Subcutaneous adipose tissue (tissue), 4 donors: ENCODE data around the gene ETFA. TPM values are rescaled to one million over a fixed set of nuclear protein-coding genes. Genes with fewer than 3 reads are reported as not detected.

Source experiments
- CTCF ChIP-seq: fragments of 450-650 bp; IDR thresholded peaks from one replicate; pipeline ENCODE4 v1.5.1; 2016; ENCODE audit warnings: low read depth, mild to moderate bottlenecking, control low read depth, antibody characterized with exemption, moderate library complexity
- total RNA-seq, 4 donors: library from RNA; depleted of rRNA; stranded (reverse); fragments of >200 nt; gene quantifications; one replicate each; pipeline ENCODE4 v1.1.0, GENCODE V29; 2016

The ETFA gene
- total RNA-seq, 4 donors from 2014 or later: 148 to 186 (median 157) TPM

- no peak for TF ChIP-seq CTCF
Measured at GRCh38 chr15:76339305-76340197, 28.3 kb upstream of the ETFA start.

GRCh38 chr15:76338486-76339304, 27.4 kb upstream of the ETFA start:
- TF ChIP-seq CTCF: no peak

- no peak for TF ChIP-seq CTCF
Measured at GRCh38 chr15:76337696-76338485, 26.6 kb upstream of the ETFA start.

- no peak for TF ChIP-seq CTCF
Measured at GRCh38 chr15:76337059-76337695, 25.9 kb upstream of the ETFA start.

- TF ChIP-seq CTCF: no peak
Measured at GRCh38 chr15:76336254-76337058, 25.2 kb upstream of the ETFA start, which contains the start of gene ISL2. ISL2 (plus strand) TSS chr15:76336773; CDS start chr15:76336884, 111 bp downstream.
